Measurements from ENCODE around the gene TTLL11.

GRCh38 chr9:122090287-122090883 lies 2.7 kb downstream of the TTLL11 start:
- TF ChIP-seq CTCF (IDR thresholded peaks at IDR 0.05; ENCODE audit: low read depth, low read length, poor library complexity, severe bottlenecking) (no peak), EZH2phosphoT487 (IDR thresholded peaks at IDR 0.05; ENCODE audit: borderline replicate concordance, low read length) (no peak)

All from DOHH2 (cell line).